ENCODE measurements around the gene SC5D. TPM values are rescaled to one million over a fixed set of nuclear protein-coding genes. Genes with fewer than 3 reads are reported as not detected.

SC5D gene
- total RNA-seq, 4 donors from 2014 or later, result 18.5 to 23.7 (median 20.6) TPM

GRCh38 chr11:121352251-121352891, 59.8 kb downstream of the SC5D start:
- no peak for DNase-seq (ENCODE audit: extremely low spot score)
- Histone ChIP-seq H3K36me3 (no peaks in the 10 kb centered on the region), H3K27me3 (no peaks in the 10 kb centered on the region), H3K27ac (replicated peaks in 1 of 4) (peak overlapping the region in 3 of 4 donors; percentile 9 to 21 (median 18)), H3K4me3 (no peak overlapping the region), H3K4me1 (peaks cover 4 to 32% (median 30%) of the 10 kb centered on the region in 4 donors), H3K9me3 (no peaks in the 10 kb centered on the region)
- 40% methylated on average over 8 of the region's 8 CpGs for WGBS
- intact Hi-C loops (cut with DNase I), result no loop called here
- TF ChIP-seq EP300 (IDR thresholded peaks at IDR 0.05), result no peak
- TF ChIP-seq CTCF (IDR thresholded peaks at IDR 0.05), result no peak
- TF ChIP-seq POLR2A (IDR thresholded peaks at IDR 0.05; ENCODE audit: low read depth), result no peak
- no peak for TF ChIP-seq POLR2AphosphoS5 (IDR thresholded peaks at IDR 0.05)

- TF ChIP-seq CTCF (IDR thresholded peaks at IDR 0.05), result no peak
- DNase-seq (ENCODE audit: extremely low spot score), result no peak
- peaks cover 4 to 32% (median 30%) of the 10 kb centered on the region in 4 donors for H3K4me1 ChIP-seq
- H3K27ac ChIP-seq (replicated peaks in 1 of 4), result no peak overlapping the region
- no peaks in the 10 kb centered on the region for H3K36me3 ChIP-seq
- H3K9me3 ChIP-seq, result no peaks in the 10 kb centered on the region
- H3K4me3 ChIP-seq, result no peak overlapping the region
- no peaks in the 10 kb centered on the region for H3K27me3 ChIP-seq
- intact Hi-C loops (cut with DNase I), result no loop called here
- WGBS, result 100% methylated on average over 1 of the region's 1 CpG
These were observed 61.6 kb downstream of the SC5D start for GRCh38 chr11:121354192-121354591.

GRCh38 chr11:121356357-121356756, 63.8 kb downstream of the SC5D start:
- intact Hi-C loops (cut with DNase I), result no loop called here
- Histone ChIP-seq H3K36me3 (no peaks in the 10 kb centered on the region), H3K9me3 (no peaks in the 10 kb centered on the region), H3K27ac (replicated peaks in 1 of 4) (no peak overlapping the region), H3K4me1 (peaks cover 4 to 17% (median 14%) of the 10 kb centered on the region in 4 donors), H3K27me3 (no peaks in the 10 kb centered on the region), H3K4me3 (no peak overlapping the region)
- no peak for TF ChIP-seq POLR2AphosphoS5 (IDR thresholded peaks at IDR 0.05)
- no peak for TF ChIP-seq CTCF (IDR thresholded peaks at IDR 0.05)
- TF ChIP-seq POLR2A (IDR thresholded peaks at IDR 0.05; ENCODE audit: low read depth), result no peak
- no peak for TF ChIP-seq EP300 (IDR thresholded peaks at IDR 0.05)
- DNase-seq (ENCODE audit: extremely low spot score), result no peak
- WGBS, result 70% methylated on average over 3 of the region's 3 CpGs

Other genes with a start within 250 kb of the SC5D start
- 1 to 10 TPM in 1 of 4 donors, under 1 TPM in 3; 0.80 to 1.2 (median 0.90) TPM for gene TECTA, start 191.5 kb upstream of the SC5D start, total RNA-seq
- gene SORL1, start 159.5 kb downstream of the SC5D start, total RNA-seq, result 10 to 100 TPM in 1 of 4 donors, 1 to 10 TPM in 3; 3.0 to 12.3 (median 8.1) TPM

Measured in esophagus muscularis mucosa (tissue), 4 donors.